Right lobe of liver (tissue), 6 donors: ENCODE data around the gene GZMA. TPM values are rescaled to one million over a fixed set of nuclear protein-coding genes. Genes with fewer than 3 reads are reported as not detected.
"Not testable (repeated sequence)": the region's sequence is repeated elsewhere in the genome, so short reads cannot be mapped to it uniquely, and the experiment has no call there.

Experiments
- ATAC-seq, 4 donors: fragments of 200-7000 bp; cut with Tn5 transposase; one replicate each; pipeline ENCODE4 v1.9.1; 2020; ENCODE audit warnings: mild to moderate bottlenecking in 4 of 4, moderate library complexity in 4 of 4
- DNase-seq, 3 donors: peaks; one replicate each; pipeline ENCODE4 v3.0.0-alpha.2; 2020
- H3K27ac ChIP-seq, 3 donors: fragments of 200-600 bp; one replicate each; pipeline ENCODE4 v1.8.0; 2022
- H3K27me3 ChIP-seq, 2 donors: fragments of 200-600 bp; one replicate each; pipeline ENCODE4 v1.8.0; 2022
- H3K36me3 ChIP-seq, 4 donors: fragments of 200-600 bp; sonication (generic) in 1 of 4; one replicate each; pipeline versions ENCODE4 v1.5.1 to v1.8.0; 2017 to 2022; ENCODE audit warnings: control low read depth in 1 of 4
- H3K4me1 ChIP-seq, 4 donors: fragments of 200-600 bp; sonication (generic) in 1 of 4; one replicate each; pipeline versions ENCODE4 v1.5.1 to v1.8.0; 2017 to 2022; ENCODE audit warnings: control low read depth in 1 of 4
- H3K4me3 ChIP-seq, 3 donors: fragments of 200-600 bp; one replicate each; pipeline ENCODE4 v1.8.0; 2022
- H3K9me3 ChIP-seq, 4 donors: fragments of 200-600 bp; sonication (generic) in 1 of 4; one replicate each; pipeline versions ENCODE4 v1.5.1 to v1.8.0; 2017 to 2022; ENCODE audit warnings: control low read depth in 1 of 4
- POLR2A ChIP-seq: fragments of 450-650 bp; IDR thresholded peaks from one replicate; pipeline ENCODE4 v1.6.1; 2017; ENCODE audit warnings: antibody characterized with exemption, mild to moderate bottlenecking
- WGBS: methylation state at CpG from one replicate; pipeline ENCODE4 v1.1.6; 2018; ENCODE audit warnings: low coverage, low lambda C conversion rate; ENCODE audit not compliant: insufficient coverage; ENCODE audit errors: missing lambda C conversion rate; 5-methylcytosine and 5-hydroxymethylcytosine counted together
- intact Hi-C, 2 donors: fragments of 100-400 bp; cut with DNase I; formaldehyde crosslinking; loops; one replicate each; pipeline versions ENCODE4 v1.11.2 to v1.14.1; 2022
- total RNA-seq, 6 experiments: library from RNA; depleted of rRNA in 2 of 6; stranded (reverse); fragments of >200 nt in 2 of 6; fragmentation: NEBNext Ultra II Directional in 3 of 6; extraction: Animal tissue kit (Norgen Biotek cat#: 25700) in 3 of 6; gene quantifications; one replicate each; pipeline versions ENCODE4 v1.1.0 to v1.2.4, GENCODE V29; 2016 to 2023
- TF ChIP-seq, protein P1 (sequence below), 4 donors: fragments of 200-600 bp in 3 of 4; fragments of 450-650 bp in 1 of 4; IDR thresholded peaks; one replicate each; pipeline versions ENCODE4 v1.5.1 to v1.8.0; 2016 to 2022; ENCODE audit warnings: antibody characterized with exemption in 4 of 4, mild to moderate bottlenecking in 2 of 4
- donor health status: DM: no; HTN: yes; CAD: no.
- donor health status: DM: no; HTN: no; CAD: no.
- donor health status: DM: no; HTN: no; CAD: no.
- donor health status: DM: no; HTN: yes; CAD: no.
- donor health status: DM: no; HTN: yes; CAD: no.

GZMA gene
- total RNA-seq, 6 experiments from 2014 or later = 0.53 to 2.9 (median 1.8) TPM

DNA sequence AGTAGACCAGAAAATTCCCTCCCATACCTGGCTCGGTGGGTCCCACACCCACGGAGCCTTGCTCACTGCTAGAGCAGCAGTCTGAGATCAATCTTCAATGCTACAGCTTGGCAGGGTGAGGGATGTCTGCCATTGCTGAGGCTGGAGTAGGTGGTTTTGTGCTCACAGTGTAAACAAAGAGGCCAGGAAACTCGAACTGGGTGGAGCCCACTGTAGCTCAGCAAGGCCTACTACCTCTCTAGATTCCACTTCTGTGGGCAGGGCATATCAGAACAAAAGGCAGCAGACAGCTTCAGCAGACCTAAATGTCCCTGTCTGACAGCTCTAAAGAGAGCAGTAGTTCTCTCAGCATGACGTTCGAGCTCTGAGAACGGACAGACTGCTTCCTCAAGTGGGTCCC is 5.6 kb upstream of the GZMA start:
- H3K27ac ChIP-seq = no peak overlapping the region
- ATAC-seq = no peak
- no peaks in the 10 kb centered on the region for H3K9me3 ChIP-seq
- DNase-seq = no peak
- intact Hi-C loops = no loop called here
- no peaks in the 10 kb centered on the region for H3K4me1 ChIP-seq
- no CpG with 5 or more reads among the region's 6 CpGs for WGBS
- no peak overlapping the region for H3K4me3 ChIP-seq
- TF ChIP-seq, protein P1, sequence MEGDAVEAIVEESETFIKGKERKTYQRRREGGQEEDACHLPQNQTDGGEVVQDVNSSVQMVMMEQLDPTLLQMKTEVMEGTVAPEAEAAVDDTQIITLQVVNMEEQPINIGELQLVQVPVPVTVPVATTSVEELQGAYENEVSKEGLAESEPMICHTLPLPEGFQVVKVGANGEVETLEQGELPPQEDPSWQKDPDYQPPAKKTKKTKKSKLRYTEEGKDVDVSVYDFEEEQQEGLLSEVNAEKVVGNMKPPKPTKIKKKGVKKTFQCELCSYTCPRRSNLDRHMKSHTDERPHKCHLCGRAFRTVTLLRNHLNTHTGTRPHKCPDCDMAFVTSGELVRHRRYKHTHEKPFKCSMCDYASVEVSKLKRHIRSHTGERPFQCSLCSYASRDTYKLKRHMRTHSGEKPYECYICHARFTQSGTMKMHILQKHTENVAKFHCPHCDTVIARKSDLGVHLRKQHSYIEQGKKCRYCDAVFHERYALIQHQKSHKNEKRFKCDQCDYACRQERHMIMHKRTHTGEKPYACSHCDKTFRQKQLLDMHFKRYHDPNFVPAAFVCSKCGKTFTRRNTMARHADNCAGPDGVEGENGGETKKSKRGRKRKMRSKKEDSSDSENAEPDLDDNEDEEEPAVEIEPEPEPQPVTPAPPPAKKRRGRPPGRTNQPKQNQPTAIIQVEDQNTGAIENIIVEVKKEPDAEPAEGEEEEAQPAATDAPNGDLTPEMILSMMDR (IDR thresholded peaks at IDR 0.05) = no peak
- no peak for TF ChIP-seq POLR2A
- no peaks in the 10 kb centered on the region for H3K36me3 ChIP-seq
- H3K27me3 ChIP-seq = no peaks in the 10 kb centered on the region

DNA sequence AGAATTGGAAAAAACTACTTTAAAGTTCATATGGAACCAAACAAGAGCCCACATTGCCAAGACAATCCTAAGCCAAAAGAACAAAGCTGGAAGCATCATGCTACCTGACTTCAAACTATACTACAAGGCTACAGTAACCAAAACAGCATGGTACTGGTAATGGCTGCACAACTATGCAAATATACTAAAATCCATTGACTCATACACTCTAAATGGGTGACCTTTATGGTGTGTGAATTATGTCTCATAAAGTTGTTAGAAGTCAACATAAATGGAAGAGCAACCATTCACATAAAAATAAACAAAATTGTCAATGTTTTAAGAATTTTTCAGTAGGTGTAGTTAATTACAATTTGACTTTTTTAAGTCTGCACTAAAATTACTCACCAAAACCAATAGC is 1.3 kb upstream of the GZMA start:
- intact Hi-C loops = not testable (repeated sequence)

DNA sequence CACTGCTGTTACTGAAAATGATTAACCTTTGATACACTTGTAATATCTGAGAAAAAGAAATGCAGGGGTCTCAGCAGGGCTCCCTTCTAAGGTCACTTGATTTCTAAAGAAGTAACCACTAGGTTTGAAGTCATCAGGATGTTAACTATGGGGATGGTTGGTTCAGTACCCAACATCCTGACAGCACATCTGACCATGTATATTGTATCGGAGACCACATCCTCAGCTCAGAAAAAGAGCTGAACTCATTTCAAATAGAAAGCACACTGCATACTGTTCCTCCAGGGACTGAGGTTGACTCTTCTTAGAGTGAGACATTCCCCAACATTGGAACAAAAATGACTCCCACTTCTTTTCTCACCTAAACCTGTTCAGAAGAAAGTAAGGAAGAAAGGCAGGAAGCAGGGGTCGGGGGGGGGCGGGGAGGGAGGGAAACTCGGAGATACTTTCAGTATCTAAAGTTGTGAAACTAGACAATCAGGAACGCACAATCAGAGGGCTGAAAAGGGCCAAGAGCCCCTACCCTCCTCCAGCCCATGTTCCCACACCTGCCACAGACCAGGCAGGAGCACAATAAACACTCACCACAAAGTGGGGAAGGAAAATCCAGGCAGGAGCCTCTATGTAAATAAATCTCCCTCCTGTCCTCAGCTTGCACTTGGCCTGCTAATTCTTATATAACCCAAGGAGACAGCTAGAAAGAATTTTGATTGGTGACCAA is 730 bp upstream of the GZMA start:
- no peak for ATAC-seq
- Histone ChIP-seq H3K27me3 (no peaks in the 10 kb centered on the region), H3K36me3 (no peaks in the 10 kb centered on the region), H3K9me3 (no peaks in the 10 kb centered on the region), H3K4me3 (no peak overlapping the region), H3K27ac (no peak overlapping the region), H3K4me1 (no peaks in the 10 kb centered on the region)
- intact Hi-C loops = no loop called here
- no peak for TF ChIP-seq POLR2A
- 35% methylated on average over 4 of the region's 5 CpGs for WGBS
- no peak for DNase-seq

More for the DNA sequence above, 1.3 kb upstream of the GZMA start:
- H3K27me3 ChIP-seq, H3K4me3 ChIP-seq, ATAC-seq, DNase-seq, H3K4me1 ChIP-seq, H3K9me3 ChIP-seq, H3K36me3 ChIP-seq, H3K27ac ChIP-seq: not testable (repeated sequence)

DNA sequence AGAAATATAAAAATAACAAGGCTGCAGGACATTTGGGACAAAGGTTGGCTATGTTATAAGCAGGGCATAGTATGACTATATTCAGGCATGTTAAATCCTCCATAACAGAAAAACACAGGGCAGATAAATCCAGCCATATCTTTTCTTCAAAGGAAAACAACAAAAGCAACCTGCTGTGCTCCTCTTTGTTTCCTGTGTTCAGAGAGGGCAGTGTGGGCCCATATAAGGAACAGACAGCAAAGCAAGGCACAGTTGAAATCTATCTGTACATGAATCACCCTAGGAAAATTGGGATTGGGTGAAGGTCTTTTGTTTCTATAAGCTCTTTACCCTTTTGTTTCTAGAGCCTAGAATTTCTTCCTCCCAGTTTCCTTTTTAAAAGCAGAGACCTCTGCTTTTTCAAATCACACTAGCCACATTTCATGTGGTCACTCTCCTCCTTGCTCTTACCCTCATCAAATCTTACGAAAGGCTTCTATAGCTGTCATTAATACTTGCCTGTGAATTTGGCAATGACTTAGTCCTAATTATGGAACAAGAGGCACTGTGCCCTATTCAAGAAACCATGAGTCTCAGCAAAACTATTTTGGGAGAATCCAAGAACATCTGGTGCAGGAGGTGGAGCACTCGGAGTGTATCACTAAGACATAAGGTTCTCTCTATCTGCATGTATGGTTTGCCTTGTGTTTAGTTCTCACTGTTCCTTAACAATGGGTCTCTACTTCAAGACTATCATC is 1.8 kb downstream of the GZMA start:
- no peaks in the 10 kb centered on the region for H3K27me3 ChIP-seq
- intact Hi-C loops = no loop called here
- DNase-seq (no peak), ATAC-seq (no peak)
- no peak for TF ChIP-seq POLR2A
- TF ChIP-seq, protein P1 (IDR thresholded peaks at IDR 0.05) = no peak
- H3K36me3 ChIP-seq = no peaks in the 10 kb centered on the region
- WGBS = 66% methylated on average over 2 of the region's 2 CpGs
- H3K4me3 ChIP-seq = no peak overlapping the region
- H3K4me1 ChIP-seq = no peaks in the 10 kb centered on the region
- no peaks in the 10 kb centered on the region for H3K9me3 ChIP-seq
- H3K27ac ChIP-seq = no peak overlapping the region

DNA sequence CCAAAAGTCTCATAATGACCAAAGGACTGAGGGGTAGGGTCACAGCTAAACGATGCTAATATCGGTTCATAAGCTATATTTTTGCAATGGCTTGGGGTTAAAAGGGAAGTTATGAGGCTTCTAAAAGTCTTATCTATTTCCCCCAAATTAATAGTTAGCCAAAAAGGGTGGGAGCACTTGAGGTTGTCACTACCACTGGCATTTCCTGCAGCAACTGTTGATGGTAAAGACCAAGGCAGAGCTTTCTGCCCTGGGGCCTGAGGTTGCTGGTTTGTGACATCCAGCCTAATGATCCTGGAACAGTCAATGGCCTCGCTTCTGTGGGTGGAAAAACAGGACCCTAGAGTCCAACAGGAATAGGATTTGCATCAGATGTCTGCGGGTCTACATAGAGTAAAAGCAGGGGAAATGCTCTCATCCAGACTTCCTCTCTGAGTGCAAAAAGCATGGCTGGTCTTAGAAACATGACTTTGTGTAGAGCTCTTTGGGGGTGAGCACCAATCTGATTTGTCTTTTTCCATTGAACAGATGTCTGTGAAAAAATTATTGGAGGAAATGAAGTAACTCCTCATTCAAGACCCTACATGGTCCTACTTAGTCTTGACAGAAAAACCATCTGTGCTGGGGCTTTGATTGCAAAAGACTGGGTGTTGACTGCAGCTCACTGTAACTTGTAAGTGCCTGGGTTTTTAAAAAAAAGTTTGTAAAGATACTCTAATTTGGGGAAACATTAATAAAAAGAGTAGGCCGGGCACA is 2.7 kb downstream of the GZMA start:
- no peak for TF ChIP-seq POLR2A
- TF ChIP-seq, protein P1 (IDR thresholded peaks at IDR 0.05) = no peak
- Histone ChIP-seq H3K36me3 (no peaks in the 10 kb centered on the region), H3K4me1 (no peaks in the 10 kb centered on the region), H3K4me3 (no peak overlapping the region), H3K27me3 (no peaks in the 10 kb centered on the region), H3K9me3 (no peaks in the 10 kb centered on the region), H3K27ac (no peak overlapping the region)
- intact Hi-C loops = no loop called here
- ATAC-seq (no peak), DNase-seq (no peak)
- WGBS = 67% methylated on average over 4 of the region's 5 CpGs

DNA sequence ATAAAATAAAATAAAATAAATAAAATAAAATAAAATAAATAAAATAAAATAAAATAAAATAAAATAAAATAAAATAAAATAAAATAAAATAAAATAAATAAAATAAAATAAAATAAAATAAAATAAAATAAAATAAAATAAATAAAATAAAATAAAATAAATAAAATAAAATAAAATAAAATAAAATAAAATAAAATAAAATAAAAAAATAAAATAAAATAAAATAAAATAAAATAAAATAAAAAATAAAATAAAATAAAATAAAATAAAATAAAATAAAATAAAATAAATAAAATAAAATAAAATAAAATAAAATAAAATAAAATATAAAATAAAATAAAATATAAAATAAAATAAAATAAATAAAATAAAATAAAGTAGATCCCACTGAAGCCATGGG is 3.5 kb downstream of the GZMA start:
- H3K36me3 ChIP-seq, ATAC-seq, DNase-seq, H3K9me3 ChIP-seq, H3K27ac ChIP-seq, H3K4me3 ChIP-seq, intact Hi-C loops, H3K27me3 ChIP-seq, H3K4me1 ChIP-seq: not testable (repeated sequence)
